HG02610 (cell line): ENCODE measurements around the gene CFI.

Experiments
- ATAC-seq: cut with Tn5 transposase; IDR thresholded peaks from one replicate; pipeline ENCODE4 v1.9.1; 2021; ENCODE audit warnings: mild to moderate bottlenecking, moderate library complexity; ENCODE audit not compliant: unreplicated experiment

Gene CFI

DNA sequence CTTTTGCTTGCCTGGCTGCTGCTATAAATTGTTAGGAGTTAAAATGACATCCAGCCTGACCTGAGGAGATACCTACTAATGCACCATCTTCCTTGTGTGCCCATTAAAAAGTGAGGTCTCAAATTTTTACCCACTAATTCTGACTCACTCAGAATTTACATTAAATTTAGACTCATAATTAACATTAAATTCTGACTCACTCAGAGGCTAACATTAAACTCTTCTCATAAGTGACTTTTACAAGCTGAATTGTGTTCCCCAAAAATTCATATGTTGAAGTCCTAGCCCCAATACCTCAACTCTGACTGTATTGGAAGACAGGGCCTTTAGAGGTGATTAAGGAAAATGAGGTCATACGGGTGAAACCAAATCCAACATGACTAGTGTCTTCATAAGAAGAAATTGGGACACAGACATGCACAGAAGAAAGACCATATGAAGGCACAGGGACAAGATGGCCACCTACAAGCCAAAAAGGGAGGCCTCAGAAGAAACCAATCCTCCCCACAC is 110.3 kb downstream of the CFI start:
- no peak for ATAC-seq
